ENCODE results near the gene RECQL5. TPM values are rescaled to one million over a fixed set of nuclear protein-coding genes. Genes with fewer than 3 reads are reported as not detected.

The RECQL5 gene
- total RNA-seq, 1 donor, result 7.8 TPM

GRCh38 chr17:75693500-75694481 lies 26.8 kb upstream of the RECQL5 start:
- Histone ChIP-seq H3K27me3 (ENCODE audit: insufficient read depth, low read length) (no peaks in the 10 kb centered on the region), H3K4me3 (ENCODE audit: low read length) (no peak overlapping the region), H3K4me1 (ENCODE audit: insufficient read depth, low read length) (peaks cover 28% of the 10 kb centered on the region), H3K9me3 (ENCODE audit: low read depth, low read length) (no peaks in the 10 kb centered on the region)

GRCh38 chr17:75692976-75693375 lies 26.0 kb upstream of the RECQL5 start:
- Histone ChIP-seq H3K27me3 (ENCODE audit: insufficient read depth, low read length) (no peaks in the 10 kb centered on the region), H3K4me3 (ENCODE audit: low read length) (no peak overlapping the region)

GRCh38 chr17:75691801-75692626 lies 25.1 kb upstream of the RECQL5 start:
- H3K4me3 ChIP-seq (ENCODE audit: low read length), result no peak overlapping the region
- no peaks in the 10 kb centered on the region for H3K9me3 ChIP-seq (ENCODE audit: low read depth, low read length)
- H3K4me1 ChIP-seq (ENCODE audit: insufficient read depth, low read length), result peaks cover 46% of the 10 kb centered on the region
- H3K27me3 ChIP-seq (ENCODE audit: insufficient read depth, low read length), result no peaks in the 10 kb centered on the region

More at GRCh38 chr17:75692976-75693375, 26.0 kb upstream of the RECQL5 start:
- Histone ChIP-seq H3K4me1 (ENCODE audit: insufficient read depth, low read length) (peaks cover 36% of the 10 kb centered on the region), H3K9me3 (ENCODE audit: low read depth, low read length) (no peaks in the 10 kb centered on the region)

GRCh38 chr17:75691371-75691791 lies 24.4 kb upstream of the RECQL5 start:
- Histone ChIP-seq H3K4me3 (ENCODE audit: low read length) (no peak overlapping the region), H3K9me3 (ENCODE audit: low read depth, low read length) (no peaks in the 10 kb centered on the region), H3K4me1 (ENCODE audit: insufficient read depth, low read length) (peaks cover 52% of the 10 kb centered on the region)

GRCh38 chr17:75689441-75689873 lies 22.5 kb upstream of the RECQL5 start:
- Histone ChIP-seq H3K27me3 (ENCODE audit: insufficient read depth, low read length) (no peaks in the 10 kb centered on the region), H3K9me3 (ENCODE audit: low read depth, low read length) (no peaks in the 10 kb centered on the region), H3K4me3 (ENCODE audit: low read length) (no peak overlapping the region), H3K4me1 (ENCODE audit: insufficient read depth, low read length) (peaks cover 53% of the 10 kb centered on the region)

More at GRCh38 chr17:75691371-75691791, 24.4 kb upstream of the RECQL5 start:
- H3K27me3 ChIP-seq (ENCODE audit: insufficient read depth, low read length), result no peaks in the 10 kb centered on the region

DNA sequence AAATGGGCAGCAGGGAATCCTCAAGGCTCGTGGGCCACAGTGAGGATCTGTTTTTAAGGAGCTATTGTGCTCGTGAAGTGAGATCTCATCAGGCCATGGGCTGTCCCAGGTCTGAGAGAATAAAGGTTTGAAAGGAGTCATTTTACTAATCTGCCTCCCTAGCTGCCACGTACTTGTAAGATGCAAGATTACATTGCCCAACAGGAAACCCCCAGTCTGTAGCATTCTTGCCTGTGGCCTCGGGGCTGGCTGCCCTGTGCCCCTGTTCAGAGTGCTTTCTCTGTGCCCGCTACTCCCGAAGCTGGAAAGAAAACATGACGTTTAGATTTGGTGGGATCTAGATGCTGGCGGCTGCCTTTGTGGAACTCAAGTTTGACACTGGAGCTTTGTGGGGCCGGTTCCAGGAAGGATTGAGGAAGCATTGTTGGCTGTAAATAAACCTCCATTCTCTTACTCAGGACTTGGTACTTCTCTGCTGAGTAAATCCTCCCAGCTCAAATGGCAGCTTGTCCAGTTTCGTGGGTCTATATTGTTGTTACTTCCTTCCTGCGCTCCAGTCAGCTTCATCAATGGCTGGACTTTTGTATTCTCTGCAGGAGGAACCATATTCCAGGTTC lies 21.4 kb upstream of the RECQL5 start:
- no peaks in the 10 kb centered on the region for H3K9me3 ChIP-seq (ENCODE audit: low read depth, low read length)
- peaks cover 53% of the 10 kb centered on the region for H3K4me1 ChIP-seq (ENCODE audit: insufficient read depth, low read length)
- H3K4me3 ChIP-seq (ENCODE audit: low read length), result no peak overlapping the region
- no peaks in the 10 kb centered on the region for H3K27me3 ChIP-seq (ENCODE audit: insufficient read depth, low read length)

DNA sequence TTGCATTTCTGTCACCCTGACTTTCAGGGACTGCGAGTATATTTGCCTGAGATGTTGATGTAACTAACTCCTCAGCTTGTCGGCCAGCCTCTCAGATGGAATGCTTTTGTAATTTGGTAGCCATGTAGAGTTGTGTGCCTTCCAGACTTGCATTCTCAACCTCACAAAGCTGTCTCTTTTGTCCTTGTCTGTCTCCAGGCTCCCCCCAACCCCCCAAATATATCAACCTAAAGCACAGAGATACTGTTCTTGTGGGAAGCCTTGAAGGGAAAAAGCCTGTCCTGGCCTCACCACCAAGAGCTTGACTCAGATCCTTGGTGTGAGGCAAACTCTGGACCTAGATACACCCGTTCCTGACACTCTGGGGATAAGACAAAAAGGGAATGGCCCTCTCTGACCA lies 18.5 kb upstream of the RECQL5 start:
- H3K27me3 ChIP-seq (ENCODE audit: insufficient read depth, low read length), result no peaks in the 10 kb centered on the region
- H3K4me1 ChIP-seq (ENCODE audit: insufficient read depth, low read length), result peaks cover 41% of the 10 kb centered on the region
- H3K4me3 ChIP-seq (ENCODE audit: low read length), result no peak overlapping the region
- H3K9me3 ChIP-seq (ENCODE audit: low read depth, low read length), result no peaks in the 10 kb centered on the region

- H3K4me3 ChIP-seq (ENCODE audit: low read length), result no peak overlapping the region
- H3K4me1 ChIP-seq (ENCODE audit: insufficient read depth, low read length), result peaks cover 36% of the 10 kb centered on the region
- no peaks in the 10 kb centered on the region for H3K9me3 ChIP-seq (ENCODE audit: low read depth, low read length)
- no peaks in the 10 kb centered on the region for H3K27me3 ChIP-seq (ENCODE audit: insufficient read depth, low read length)
Measured at GRCh38 chr17:75684924-75685323, 18.0 kb upstream of the RECQL5 start.

DNA sequence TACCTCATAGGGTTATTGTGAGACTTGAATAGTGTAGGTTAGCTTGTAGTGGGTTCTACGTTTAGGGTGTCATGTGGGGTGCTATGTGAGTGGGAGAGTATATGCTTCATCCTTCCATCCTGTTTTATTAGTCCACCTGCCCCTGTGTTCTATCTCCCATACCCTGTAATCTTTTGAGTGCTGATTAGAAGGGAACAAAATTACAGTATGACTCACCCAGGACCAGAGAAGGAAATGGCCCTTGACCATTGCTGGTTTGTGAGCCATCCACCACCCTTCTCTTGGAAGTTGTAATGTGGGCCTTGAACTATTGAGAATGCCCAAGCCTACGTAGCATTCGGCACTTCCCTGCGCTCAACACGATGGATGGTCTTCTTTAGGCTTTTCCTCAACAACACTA lies 17.3 kb upstream of the RECQL5 start:
- no peaks in the 10 kb centered on the region for H3K27me3 ChIP-seq (ENCODE audit: insufficient read depth, low read length)
- H3K4me3 ChIP-seq (ENCODE audit: low read length), result no peak overlapping the region
- H3K9me3 ChIP-seq (ENCODE audit: low read depth, low read length), result no peaks in the 10 kb centered on the region
- H3K4me1 ChIP-seq (ENCODE audit: insufficient read depth, low read length), result peaks cover 29% of the 10 kb centered on the region

DNA sequence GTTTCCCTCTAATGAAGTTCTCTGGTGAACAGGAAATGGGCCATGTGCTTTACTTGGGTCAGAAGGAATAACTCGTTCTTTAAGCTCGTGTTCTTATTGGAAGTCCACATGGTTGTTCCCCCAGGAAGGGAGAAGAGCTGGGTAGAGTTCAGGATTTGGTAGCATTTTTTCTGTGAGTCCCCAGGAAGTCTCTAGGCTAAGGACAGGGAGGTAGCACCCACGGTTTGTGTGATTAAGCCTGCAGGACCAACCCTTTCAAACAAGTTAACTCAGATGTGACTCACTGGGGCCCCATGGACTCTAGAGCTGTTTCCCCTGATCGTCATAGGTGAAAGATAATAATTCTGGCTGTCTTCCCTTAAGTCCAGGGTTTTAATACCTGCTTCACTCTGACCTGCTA lies 16.6 kb upstream of the RECQL5 start:
- H3K9me3 ChIP-seq (ENCODE audit: low read depth, low read length), result no peaks in the 10 kb centered on the region
- no peak overlapping the region for H3K4me3 ChIP-seq (ENCODE audit: low read length)
- H3K27me3 ChIP-seq (ENCODE audit: insufficient read depth, low read length), result no peaks in the 10 kb centered on the region
- peaks cover 22% of the 10 kb centered on the region for H3K4me1 ChIP-seq (ENCODE audit: insufficient read depth, low read length)

DNA sequence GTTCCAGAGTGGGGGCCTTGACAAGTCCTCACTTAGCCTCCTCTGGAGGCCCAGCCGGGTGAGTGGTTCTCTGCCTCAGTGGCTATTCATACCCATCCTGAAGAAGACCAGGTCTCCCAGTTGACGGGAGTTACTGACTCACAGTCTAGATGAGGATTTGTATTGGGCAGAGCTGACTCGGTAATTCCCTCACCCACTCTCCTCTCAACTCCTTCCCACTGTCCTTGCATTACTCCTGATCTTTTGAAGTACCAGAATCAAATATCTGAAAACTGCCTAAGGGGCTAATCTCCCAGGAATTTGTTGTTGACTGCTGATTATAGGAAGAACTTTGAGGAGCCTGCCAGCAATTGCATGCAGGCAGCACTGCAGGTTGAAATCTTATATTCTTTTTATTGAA lies 14.3 kb upstream of the RECQL5 start:
- Histone ChIP-seq H3K4me1 (ENCODE audit: insufficient read depth, low read length) (no peaks in the 10 kb centered on the region), H3K27me3 (ENCODE audit: insufficient read depth, low read length) (no peaks in the 10 kb centered on the region), H3K4me3 (ENCODE audit: low read length) (no peak overlapping the region), H3K9me3 (ENCODE audit: low read depth, low read length) (no peaks in the 10 kb centered on the region)

GRCh38 chr17:75680431-75680830 lies 13.5 kb upstream of the RECQL5 start:
- Histone ChIP-seq H3K4me1 (ENCODE audit: insufficient read depth, low read length) (no peaks in the 10 kb centered on the region), H3K27me3 (ENCODE audit: insufficient read depth, low read length) (no peaks in the 10 kb centered on the region), H3K4me3 (ENCODE audit: low read length) (no peak overlapping the region), H3K9me3 (ENCODE audit: low read depth, low read length) (no peaks in the 10 kb centered on the region)

DNA sequence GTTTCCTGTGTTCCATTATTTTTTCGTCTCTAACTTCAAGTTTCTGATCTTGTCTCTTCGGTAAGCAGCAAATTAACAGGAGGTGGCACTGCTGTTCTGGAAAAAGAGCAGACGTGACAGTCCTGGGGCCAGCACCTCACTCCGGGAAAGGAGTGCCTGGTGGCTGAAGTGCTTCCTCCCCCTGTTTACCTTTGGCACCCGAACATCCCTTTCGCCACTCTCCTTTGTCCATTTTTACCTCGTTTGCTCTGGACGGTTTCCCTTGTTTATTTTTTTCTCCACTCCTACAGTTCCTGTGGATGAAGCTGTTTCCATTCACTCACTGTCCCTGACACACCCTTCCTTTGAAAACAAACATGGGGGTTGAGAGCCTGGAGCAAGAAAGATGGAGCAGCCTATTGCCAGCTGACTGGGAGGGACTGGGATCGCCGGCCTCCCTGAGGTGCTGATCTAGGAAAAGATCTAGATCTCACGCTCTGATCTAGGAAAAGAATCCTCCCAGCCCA lies 12.8 kb upstream of the RECQL5 start:
- H3K27me3 ChIP-seq (ENCODE audit: insufficient read depth, low read length), result no peaks in the 10 kb centered on the region
- H3K4me3 ChIP-seq (ENCODE audit: low read length), result no peak overlapping the region
- peaks cover 4% of the 10 kb centered on the region for H3K4me1 ChIP-seq (ENCODE audit: insufficient read depth, low read length)
- H3K9me3 ChIP-seq (ENCODE audit: low read depth, low read length), result no peaks in the 10 kb centered on the region

GRCh38 chr17:75676461-75676860 lies 9.5 kb upstream of the RECQL5 start:
- Histone ChIP-seq H3K4me3 (ENCODE audit: low read length) (no peak overlapping the region), H3K27me3 (ENCODE audit: insufficient read depth, low read length) (no peaks in the 10 kb centered on the region), H3K4me1 (ENCODE audit: insufficient read depth, low read length) (peaks cover 4% of the 10 kb centered on the region), H3K9me3 (ENCODE audit: low read depth, low read length) (no peaks in the 10 kb centered on the region)

- Histone ChIP-seq H3K9me3 (ENCODE audit: low read depth, low read length) (no peaks in the 10 kb centered on the region), H3K4me3 (ENCODE audit: low read length) (no peak overlapping the region), H3K27me3 (ENCODE audit: insufficient read depth, low read length) (no peaks in the 10 kb centered on the region), H3K4me1 (ENCODE audit: insufficient read depth, low read length) (peaks cover 5% of the 10 kb centered on the region)
Measured at GRCh38 chr17:75673487-75673886, 6.5 kb upstream of the RECQL5 start.

All from mononuclear cell (primary cell).